ENCODE data around the gene AGAP1. TPM values are rescaled to one million over a fixed set of nuclear protein-coding genes. Genes with fewer than 3 reads are reported as not detected.

Gene AGAP1
- total RNA-seq, 1 experiment from 2014 or later = 56.4 TPM

- Mint-ChIP-seq H3K4me1 (ENCODE audit: low read depth, unreplicated experiment) (peaks cover 10% of the 10 kb centered on the region), H3K36me3 (ENCODE audit: insufficient read depth, unreplicated experiment) (peaks cover 15% of the 10 kb centered on the region), H3K27me3 (ENCODE audit: unreplicated experiment) (no peaks in the 10 kb centered on the region), H3K4me3 (ENCODE audit: low read depth, unreplicated experiment) (no peak overlapping the region), H3K27ac (ENCODE audit: unreplicated experiment) (no peak overlapping the region), H3K9me3 (ENCODE audit: low read depth, unreplicated experiment) (no peaks in the 10 kb centered on the region)
- no peak for TF ChIP-seq CTCF (IDR thresholded peaks at IDR 0.05; ENCODE audit: unreplicated experiment)
- BruUV-seq (replicated peaks) = no TSS peak
- DNase-seq = no peak
- intact Hi-C loops (cut with micrococcal nuclease; ENCODE audit: unreplicated experiment) = no loop called here
- CTCF ChIA-PET = no interaction called here
Observed at GRCh38 chr2:235789552-235789951, 295.7 kb downstream of the AGAP1 start.

- H3K9me3 Mint-ChIP-seq (ENCODE audit: low read depth, unreplicated experiment) = no peaks in the 10 kb centered on the region
- H3K27me3 Mint-ChIP-seq (ENCODE audit: unreplicated experiment) = no peaks in the 10 kb centered on the region
- H3K4me1 Mint-ChIP-seq (ENCODE audit: low read depth, unreplicated experiment) = peaks cover 10% of the 10 kb centered on the region
- BruUV-seq (replicated peaks) = no TSS peak
- TF ChIP-seq CTCF (IDR thresholded peaks at IDR 0.05; ENCODE audit: unreplicated experiment) = peak; percentile 18
- H3K4me3 Mint-ChIP-seq (ENCODE audit: low read depth, unreplicated experiment) = no peak overlapping the region
- peaks cover 15% of the 10 kb centered on the region for H3K36me3 Mint-ChIP-seq (ENCODE audit: insufficient read depth, unreplicated experiment)
- no peak overlapping the region for H3K27ac Mint-ChIP-seq (ENCODE audit: unreplicated experiment)
- intact Hi-C loops (cut with micrococcal nuclease; ENCODE audit: unreplicated experiment) = no loop called here
- peak; percentile 19 for DNase-seq
- CTCF ChIA-PET = no interaction called here
Observed at GRCh38 chr2:235793163-235793752, 299.4 kb downstream of the AGAP1 start.

GRCh38 chr2:235799281-235799680 is 305.4 kb downstream of the AGAP1 start:
- CTCF ChIA-PET = no interaction called here
- Mint-ChIP-seq H3K36me3 (ENCODE audit: insufficient read depth, unreplicated experiment) (peaks cover 22% of the 10 kb centered on the region), H3K27ac (ENCODE audit: unreplicated experiment) (no peak overlapping the region), H3K4me3 (ENCODE audit: low read depth, unreplicated experiment) (no peak overlapping the region), H3K27me3 (ENCODE audit: unreplicated experiment) (no peaks in the 10 kb centered on the region), H3K4me1 (ENCODE audit: low read depth, unreplicated experiment) (no peaks in the 10 kb centered on the region), H3K9me3 (ENCODE audit: low read depth, unreplicated experiment) (no peaks in the 10 kb centered on the region)
- TF ChIP-seq CTCF (IDR thresholded peaks at IDR 0.05; ENCODE audit: unreplicated experiment) = no peak
- BruUV-seq (replicated peaks) = no TSS peak
- DNase-seq = no peak
- intact Hi-C loops (cut with micrococcal nuclease; ENCODE audit: unreplicated experiment) = no loop called here

- intact Hi-C loops (cut with micrococcal nuclease; ENCODE audit: unreplicated experiment) = no loop called here
- H3K27ac Mint-ChIP-seq (ENCODE audit: unreplicated experiment) = no peak overlapping the region
- no peaks in the 10 kb centered on the region for H3K27me3 Mint-ChIP-seq (ENCODE audit: unreplicated experiment)
- peaks cover 22% of the 10 kb centered on the region for H3K36me3 Mint-ChIP-seq (ENCODE audit: insufficient read depth, unreplicated experiment)
- TF ChIP-seq CTCF (IDR thresholded peaks at IDR 0.05; ENCODE audit: unreplicated experiment) = no peak
- no peaks in the 10 kb centered on the region for H3K4me1 Mint-ChIP-seq (ENCODE audit: low read depth, unreplicated experiment)
- H3K9me3 Mint-ChIP-seq (ENCODE audit: low read depth, unreplicated experiment) = no peaks in the 10 kb centered on the region
- no TSS peak for BruUV-seq (replicated peaks)
- DNase-seq = no peak
- CTCF ChIA-PET = no interaction called here
- H3K4me3 Mint-ChIP-seq (ENCODE audit: low read depth, unreplicated experiment) = no peak overlapping the region
Observed at GRCh38 chr2:235802542-235802941, 308.7 kb downstream of the AGAP1 start.

Measured in Calu3 (cell line).